H9 (cell line): ENCODE measurements around the gene NFYB. TPM values are rescaled to one million over a fixed set of nuclear protein-coding genes. Genes with fewer than 3 reads are reported as not detected.

Experiments used
- DNase-seq: peaks from one replicate; pipeline ENCODE4 v3.0.0-alpha.2; 2017
- H2AFZ ChIP-seq: one replicate; pipeline ENCODE4 v1.6.1; 2013; ENCODE audit warnings: mild to moderate bottlenecking, low read length, control low read depth, moderate library complexity
- H2AK5ac ChIP-seq: 2 replicates; pipeline ENCODE4 v1.6.1; 2013; ENCODE audit warnings: low read length, control low read depth, mixed read lengths; ENCODE audit not compliant: insufficient read length
- H2BK120ac ChIP-seq: one replicate; pipeline ENCODE4 v1.6.1; 2013; ENCODE audit warnings: low read depth, mild to moderate bottlenecking, low read length, control low read depth, inconsistent platforms; ENCODE audit not compliant: poor library complexity, severe bottlenecking
- H2BK12ac ChIP-seq: 2 replicates; pipeline ENCODE4 v1.6.1; 2013; ENCODE audit warnings: low read length, control low read depth, mixed read lengths, low read depth; ENCODE audit not compliant: insufficient read length
- H2BK15ac ChIP-seq: 2 replicates; pipeline ENCODE4 v1.6.1; 2013; ENCODE audit warnings: low read depth, low read length, control low read depth
- H2BK20ac ChIP-seq: one replicate; pipeline ENCODE4 v1.6.1; 2013; ENCODE audit warnings: low read depth, mild to moderate bottlenecking, low read length, control low read depth, inconsistent platforms; ENCODE audit not compliant: poor library complexity, severe bottlenecking
- H2BK5ac ChIP-seq: 2 replicates; pipeline ENCODE4 v1.6.1; 2013; ENCODE audit warnings: low read length, control low read depth, mixed read lengths; ENCODE audit not compliant: insufficient read length
- H3K14ac ChIP-seq: 2 replicates; pipeline ENCODE4 v1.6.1; 2013; ENCODE audit warnings: low read length, control low read depth; ENCODE audit not compliant: insufficient read depth
- H3K18ac ChIP-seq: 2 replicates; pipeline ENCODE4 v1.6.1; 2013; ENCODE audit warnings: low read depth, mild to moderate bottlenecking, mixed read lengths, low read length, control low read depth; ENCODE audit not compliant: insufficient read length
- H3K23ac ChIP-seq: 2 replicates; pipeline ENCODE4 v1.6.1; 2013; ENCODE audit warnings: low read length, control low read depth, mixed read lengths, low read depth; ENCODE audit not compliant: insufficient read length
- H3K23me2 ChIP-seq: 2 replicates; pipeline ENCODE4 v1.6.1; 2013; ENCODE audit warnings: low read depth, mild to moderate bottlenecking, mixed read lengths, low read length, control low read depth; ENCODE audit not compliant: insufficient read length, poor library complexity, severe bottlenecking
- H3K27ac ChIP-seq: 2 replicates; pipeline ENCODE4 v1.5.1; 2013; ENCODE audit warnings: low read length, control low read depth, mixed read lengths, low read depth; ENCODE audit not compliant: insufficient read length
- H3K27me3 ChIP-seq: 2 replicates; pipeline ENCODE4 v1.6.1; 2013; ENCODE audit warnings: low read length, control low read depth, inconsistent platforms; ENCODE audit not compliant: insufficient read depth
- H3K4ac ChIP-seq: 2 replicates; pipeline ENCODE4 v1.6.1; 2013; ENCODE audit warnings: low read depth, mild to moderate bottlenecking, control low read depth, inconsistent platforms, low read length, moderate library complexity
- H3K4me1 ChIP-seq: 2 replicates; pipeline ENCODE4 v1.6.1; 2013; ENCODE audit warnings: low read length, control low read depth, inconsistent platforms; ENCODE audit not compliant: insufficient read depth
- H3K4me2 ChIP-seq: 2 replicates; pipeline ENCODE4 v1.6.1; 2013; ENCODE audit warnings: low read length, control low read depth, mixed read lengths; ENCODE audit not compliant: insufficient read length, insufficient read depth
- H3K56ac ChIP-seq: 2 replicates; pipeline ENCODE4 v1.6.1; 2013; ENCODE audit warnings: low read depth, mild to moderate bottlenecking, mixed read lengths, low read length, control low read depth; ENCODE audit not compliant: insufficient read length
- H3K79me1 ChIP-seq: 2 replicates; pipeline ENCODE4 v1.6.1; 2013; ENCODE audit warnings: low read depth, mild to moderate bottlenecking, moderate library complexity, low read length, control low read depth, inconsistent platforms; ENCODE audit not compliant: insufficient read depth, poor library complexity, severe bottlenecking
- H3K79me2 ChIP-seq: 2 replicates; pipeline ENCODE4 v1.6.1; 2013; ENCODE audit warnings: low read length, control low read depth, inconsistent platforms; ENCODE audit not compliant: insufficient read depth
- H3K9ac ChIP-seq: 2 replicates; pipeline ENCODE4 v1.6.1; 2013; ENCODE audit warnings: low read length, control low read depth, mixed read lengths; ENCODE audit not compliant: insufficient read length; ENCODE audit errors: extremely low read depth
- H3K9me3 ChIP-seq: one replicate; pipeline ENCODE4 v1.6.1; 2013; ENCODE audit warnings: low read depth, low read length, inconsistent platforms; ENCODE audit not compliant: control insufficient read depth
- H3T11ph ChIP-seq: one replicate; pipeline ENCODE4 v1.6.1; 2013; ENCODE audit warnings: mild to moderate bottlenecking, low read length, control low read depth, inconsistent platforms
- H4K20me1 ChIP-seq: one replicate; pipeline ENCODE4 v1.6.1; 2013; ENCODE audit not compliant: control insufficient read depth, insufficient read length, insufficient read depth
- H4K5ac ChIP-seq: 2 replicates; pipeline ENCODE4 v1.6.1; 2013; ENCODE audit warnings: low read depth, mild to moderate bottlenecking, mixed read lengths, low read length, control low read depth; ENCODE audit not compliant: insufficient read length
- H4K8ac ChIP-seq: replicated peaks from 2 replicates; pipeline ENCODE4 v1.6.1; 2013; ENCODE audit warnings: low read length, control low read depth, mixed read lengths, low read depth; ENCODE audit not compliant: insufficient read length
- H4K91ac ChIP-seq: 2 replicates; pipeline ENCODE4 v1.6.1; 2013; ENCODE audit warnings: low read depth, mild to moderate bottlenecking, moderate library complexity, mixed read lengths, low read length, control low read depth; ENCODE audit not compliant: insufficient read length
- H3K27ac Mint-ChIP-seq, 3 experiments: 2 replicates in 2 of 3; 3 replicates in 1 of 3; pipeline ENCODE4 v1.8.0; 2020 to 2021; ENCODE audit warnings: mixed read lengths in 3 of 3, mild to moderate bottlenecking in 1 of 3, moderate library complexity in 1 of 3
- H3K27me3 Mint-ChIP-seq: 2 replicates; pipeline ENCODE4 v1.8.0; 2021; ENCODE audit warnings: low read depth, mild to moderate bottlenecking, moderate library complexity, mixed read lengths
- H3K36me3 Mint-ChIP-seq, 3 experiments: 2 replicates in 2 of 3; 3 replicates in 1 of 3; pipeline ENCODE4 v1.8.0; 2020 to 2021; ENCODE audit warnings: low read depth in 3 of 3, mixed read lengths in 3 of 3; ENCODE audit not compliant: insufficient read depth in 1 of 3
- H3K4me1 Mint-ChIP-seq, 2 experiments: 2 replicates each; pipeline ENCODE4 v1.8.0; 2020; ENCODE audit warnings: mixed read lengths in 2 of 2
- H3K4me3 Mint-ChIP-seq, 2 experiments: 2 replicates in 1 of 2; 3 replicates in 1 of 2; pipeline ENCODE4 v1.8.0; 2020 to 2021; ENCODE audit warnings: mild to moderate bottlenecking in 2 of 2, mixed read lengths in 2 of 2, moderate library complexity in 1 of 2
- H3K9me3 Mint-ChIP-seq, 2 experiments: 2 replicates in 1 of 2; 3 replicates in 1 of 2; pipeline ENCODE4 v1.8.0; 2020; ENCODE audit warnings: mild to moderate bottlenecking in 2 of 2, mixed read lengths in 2 of 2, moderate library complexity in 1 of 2
- CTCF ChIP-seq: fragments of 200-600 bp; sonication (generic); conservative IDR thresholded peaks from 3 replicates; pipeline ENCODE4 v1.8.0; 2021; ENCODE audit warnings: antibody characterized with exemption, mild to moderate bottlenecking
- total RNA-seq: library from RNA; stranded (reverse); gene quantifications from 2 replicates; pipeline ENCODE4 v1.2.1, GENCODE V29; 2021

Gene NFYB
- total RNA-seq, 1 experiment from 2014 or later, result 52.5 TPM

DNA sequence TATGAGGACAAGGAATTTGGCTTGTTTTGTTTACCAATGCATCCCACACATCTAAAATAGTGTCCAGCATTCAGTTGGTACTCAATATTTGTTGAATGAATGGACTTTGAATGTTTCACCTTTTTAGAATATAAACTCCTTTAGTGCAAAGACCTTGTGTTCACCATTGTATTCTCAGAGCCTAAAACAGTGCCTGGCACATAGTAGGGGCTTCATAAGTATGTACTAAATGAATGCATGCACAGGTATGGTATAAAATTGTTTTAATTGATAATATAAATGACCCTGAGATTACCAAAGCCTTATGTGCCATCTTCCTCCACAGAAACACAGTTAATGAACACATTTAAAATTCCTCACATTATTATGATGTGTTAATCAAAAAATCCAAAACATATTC is 5.0 kb upstream of the NFYB start:
- no peaks in the 10 kb centered on the region for H3K79me2 ChIP-seq
- H2BK12ac ChIP-seq, result no peak overlapping the region
- no peak overlapping the region for H3K27ac ChIP-seq
- no peak overlapping the region for H4K91ac ChIP-seq
- no peak overlapping the region for H3K4ac ChIP-seq
- H3K9me3 Mint-ChIP-seq, result no peaks in the 10 kb centered on the region; a peak in 1 of 5 replicates
- no peak overlapping the region for H3K14ac ChIP-seq
- no peak for DNase-seq
- H3K23ac ChIP-seq, result no peak overlapping the region
- H3K27ac Mint-ChIP-seq, result no peak overlapping the region
- H2BK120ac ChIP-seq, result no peak overlapping the region
- no peak overlapping the region for H3K56ac ChIP-seq
- H4K20me1 ChIP-seq, result no peaks in the 10 kb centered on the region
- no peak overlapping the region for H3K4me2 ChIP-seq
- peaks cover 8 to 9% of the 10 kb centered on the region in 2 experiments for H3K4me1 Mint-ChIP-seq
- TF ChIP-seq CTCF, result no peak
- H3K36me3 Mint-ChIP-seq, result no peaks in the 10 kb centered on the region
- no peaks in the 10 kb centered on the region for H3K9me3 ChIP-seq
- H2BK15ac ChIP-seq, result no peak overlapping the region
- no peak overlapping the region for H2BK20ac ChIP-seq
- H3K79me1 ChIP-seq, result no peaks in the 10 kb centered on the region
- no peak overlapping the region for H3T11ph ChIP-seq
- no peaks in the 10 kb centered on the region for H3K27me3 ChIP-seq
- H3K23me2 ChIP-seq, result no peaks in the 10 kb centered on the region
- H4K8ac ChIP-seq, result no peak overlapping the region
- H2AK5ac ChIP-seq, result no peak overlapping the region
- H2BK5ac ChIP-seq, result no peak overlapping the region
- H4K5ac ChIP-seq, result no peak overlapping the region
- no peak overlapping the region for H3K4me3 Mint-ChIP-seq
- no peak overlapping the region for H3K18ac ChIP-seq
- no peaks in the 10 kb centered on the region; the same call in 1 of the 2 replicates for H3K4me1 ChIP-seq
- peaks cover 19% of the 10 kb centered on the region for H3K27me3 Mint-ChIP-seq
- H3K9ac ChIP-seq, result no peak overlapping the region
- no peak overlapping the region for H2AFZ ChIP-seq
